ENCODE data around the gene FNIP1.
"Not testable (repeated sequence)": the region's sequence is repeated elsewhere in the genome, so short reads cannot be mapped to it uniquely, and the experiment has no call there.

FNIP1 gene

GRCh38 chr5:131595088-131596033, 201.5 kb downstream of the FNIP1 start:
- TF ChIP-seq ZFX (IDR thresholded peaks at IDR 0.05): no peak
- TF ChIP-seq, protein P1, sequence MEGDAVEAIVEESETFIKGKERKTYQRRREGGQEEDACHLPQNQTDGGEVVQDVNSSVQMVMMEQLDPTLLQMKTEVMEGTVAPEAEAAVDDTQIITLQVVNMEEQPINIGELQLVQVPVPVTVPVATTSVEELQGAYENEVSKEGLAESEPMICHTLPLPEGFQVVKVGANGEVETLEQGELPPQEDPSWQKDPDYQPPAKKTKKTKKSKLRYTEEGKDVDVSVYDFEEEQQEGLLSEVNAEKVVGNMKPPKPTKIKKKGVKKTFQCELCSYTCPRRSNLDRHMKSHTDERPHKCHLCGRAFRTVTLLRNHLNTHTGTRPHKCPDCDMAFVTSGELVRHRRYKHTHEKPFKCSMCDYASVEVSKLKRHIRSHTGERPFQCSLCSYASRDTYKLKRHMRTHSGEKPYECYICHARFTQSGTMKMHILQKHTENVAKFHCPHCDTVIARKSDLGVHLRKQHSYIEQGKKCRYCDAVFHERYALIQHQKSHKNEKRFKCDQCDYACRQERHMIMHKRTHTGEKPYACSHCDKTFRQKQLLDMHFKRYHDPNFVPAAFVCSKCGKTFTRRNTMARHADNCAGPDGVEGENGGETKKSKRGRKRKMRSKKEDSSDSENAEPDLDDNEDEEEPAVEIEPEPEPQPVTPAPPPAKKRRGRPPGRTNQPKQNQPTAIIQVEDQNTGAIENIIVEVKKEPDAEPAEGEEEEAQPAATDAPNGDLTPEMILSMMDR (conservative IDR thresholded peaks at IDR 0.05): no peak
- H3K27ac ChIP-seq: no peak overlapping the region

- TF ChIP-seq, protein P1 (conservative IDR thresholded peaks at IDR 0.05): no peak
- no peak for TF ChIP-seq ZFX (IDR thresholded peaks at IDR 0.05)
- H3K27ac ChIP-seq: no peak overlapping the region
These were observed 202.9 kb downstream of the FNIP1 start for GRCh38 chr5:131593921-131594320.

- H3K27ac ChIP-seq: not testable (repeated sequence)
These were observed 203.4 kb downstream of the FNIP1 start for GRCh38 chr5:131593436-131593835.

Data from C4-2B (cell line).